Peyer's patch (tissue), 4 donors: ENCODE data around the gene MEF2C.

Experiments
- CTCF ChIP-seq, 6 experiments: fragments of 450-650 bp in 4 of 6; fragments of 200-600 bp in 2 of 6; sonication (generic) in 1 of 6; IDR thresholded peaks; one replicate each; pipeline ENCODE4 v1.5.1; 2017 to 2019; ENCODE audit warnings: antibody characterized with exemption in 6 of 6, mild to moderate bottlenecking in 3 of 6, moderate library complexity in 1 of 6
- POLR2A ChIP-seq, 2 donors: fragments of 450-650 bp; IDR thresholded peaks; one replicate each; pipeline ENCODE4 v1.5.1; 2017; ENCODE audit warnings: antibody characterized with exemption in 2 of 2, mild to moderate bottlenecking in 2 of 2, moderate library complexity in 2 of 2

- TF ChIP-seq CTCF (IDR thresholded peaks at IDR 0.05) (no peak), POLR2A (IDR thresholded peaks at IDR 0.05) (no peak)
Measured at GRCh38 chr5:88876714-88877113, 6.3 kb downstream of the MEF2C start.
